ENCODE results near the gene SC5D. TPM values are rescaled to one million over a fixed set of nuclear protein-coding genes. Genes with fewer than 3 reads are reported as not detected.

SC5D gene
- total and polyA plus RNA-seq, 2 of the 8 experiments (the other 6 are each of a cell fraction or from before 2014, with no cell fraction given) = 73.9 to 90.3 TPM

DNA sequence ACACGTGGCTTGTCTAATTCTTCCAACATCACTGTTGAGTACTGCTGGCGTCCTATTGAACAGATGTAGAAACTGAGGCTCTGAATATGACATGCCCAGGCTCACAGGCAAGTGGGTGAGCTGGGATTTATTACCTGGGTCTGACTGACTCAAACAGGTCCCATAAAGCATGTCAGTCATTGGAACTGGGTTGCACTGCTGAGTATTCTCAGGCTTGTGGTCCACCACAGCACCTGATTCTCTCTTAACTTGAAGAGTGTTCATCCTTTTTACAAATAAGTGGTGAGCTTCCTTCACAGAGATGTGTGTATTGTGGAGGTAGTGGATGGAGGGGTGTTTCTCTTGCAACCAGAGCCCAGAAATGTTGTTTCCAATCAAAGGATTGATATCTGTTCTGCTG, 44.5 kb downstream of the SC5D start (continued):
- no peak for TF ChIP-seq SIN3A (conservative IDR thresholded peaks at IDR 0.05 in 1 of 2, IDR thresholded peaks at IDR 0.05 in 1 of 2; ENCODE audit: low read depth in 1 of 2, low read length in 2 of 2)
- TF ChIP-seq SIRT6 (IDR thresholded peaks at IDR 0.05; ENCODE audit: low read length) = no peak
- TF ChIP-seq, protein P1, sequence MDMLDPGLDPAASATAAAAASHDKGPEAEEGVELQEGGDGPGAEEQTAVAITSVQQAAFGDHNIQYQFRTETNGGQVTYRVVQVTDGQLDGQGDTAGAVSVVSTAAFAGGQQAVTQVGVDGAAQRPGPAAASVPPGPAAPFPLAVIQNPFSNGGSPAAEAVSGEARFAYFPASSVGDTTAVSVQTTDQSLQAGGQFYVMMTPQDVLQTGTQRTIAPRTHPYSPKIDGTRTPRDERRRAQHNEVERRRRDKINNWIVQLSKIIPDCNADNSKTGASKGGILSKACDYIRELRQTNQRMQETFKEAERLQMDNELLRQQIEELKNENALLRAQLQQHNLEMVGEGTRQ (IDR thresholded peaks at IDR 0.05; ENCODE audit: low read length) = no peak
- no peak for TF ChIP-seq HDAC2 (IDR thresholded peaks at IDR 0.05; ENCODE audit: borderline replicate concordance in 1 of 2, low read depth in 2 of 2, low read length in 2 of 2)
- TF ChIP-seq RBBP5 (IDR thresholded peaks at IDR 0.05; ENCODE audit: borderline replicate concordance, low read depth, low read length) = no peak
- no peak for TF ChIP-seq SP1 (IDR thresholded peaks at IDR 0.05; ENCODE audit: low read depth, low read length)
- TF ChIP-seq POU5F1 (IDR thresholded peaks at IDR 0.05; ENCODE audit: low read depth, low read length) = no peak

All from H1 (cell line).